OCI-LY1 (cell line): ENCODE measurements around the gene UBE2Z.

Experiments used
- EZH2 ChIP-seq: fragments of 200-600 bp; sonication (generic), shearing (Covaris generic); IDR thresholded peaks from 2 replicates; pipeline ENCODE4 v1.8.0; 2017; ENCODE audit warnings: borderline replicate concordance, mixed run types, mild to moderate bottlenecking, antibody characterized with exemption, low read length, moderate library complexity, mixed read lengths
- TF ChIP-seq, protein P1 (sequence below): fragments of 200-600 bp; sonication (generic), shearing (Covaris generic); IDR thresholded peaks from 2 replicates; pipeline ENCODE4 v1.5.1; 2017; ENCODE audit warnings: mild to moderate bottlenecking, antibody characterized with exemption, low read length, moderate library complexity, mixed read lengths

DNA sequence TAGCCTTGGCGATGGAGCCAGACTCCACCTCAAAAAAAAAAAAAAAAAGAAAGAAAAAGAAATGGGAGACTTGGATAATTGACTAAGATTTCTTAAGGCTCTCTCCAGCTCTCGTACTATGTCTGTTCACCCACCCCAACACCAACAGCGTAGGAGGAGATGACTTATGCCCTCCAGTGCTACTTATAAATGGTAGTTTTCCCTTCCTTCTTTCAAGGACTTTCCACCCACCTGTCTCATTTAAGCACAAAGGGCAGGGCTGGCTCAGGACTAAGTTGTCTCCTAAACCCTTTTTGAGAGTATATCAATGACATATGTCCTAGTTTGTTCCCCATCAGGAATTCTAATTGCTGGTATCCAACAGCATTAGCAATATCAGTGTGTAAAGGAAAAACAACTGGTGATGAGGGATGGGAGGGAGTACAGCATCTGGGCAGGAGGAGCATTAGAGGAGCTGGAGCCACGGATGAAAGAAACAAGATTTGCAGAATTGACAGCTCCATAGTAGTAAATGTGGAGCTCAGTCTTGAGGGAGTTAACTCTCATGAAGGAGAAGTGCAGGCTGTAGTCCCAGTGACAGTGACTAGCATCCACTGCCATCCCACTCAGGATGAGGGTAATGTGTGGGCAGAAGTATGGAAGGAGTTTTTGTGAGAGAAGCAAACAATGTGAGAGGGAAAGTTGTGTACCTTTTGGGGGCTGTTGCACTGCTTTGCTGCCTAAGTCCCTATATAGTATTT, 17.2 kb downstream of the UBE2Z start:
- TF ChIP-seq EZH2, result no peak
- TF ChIP-seq, protein P1, sequence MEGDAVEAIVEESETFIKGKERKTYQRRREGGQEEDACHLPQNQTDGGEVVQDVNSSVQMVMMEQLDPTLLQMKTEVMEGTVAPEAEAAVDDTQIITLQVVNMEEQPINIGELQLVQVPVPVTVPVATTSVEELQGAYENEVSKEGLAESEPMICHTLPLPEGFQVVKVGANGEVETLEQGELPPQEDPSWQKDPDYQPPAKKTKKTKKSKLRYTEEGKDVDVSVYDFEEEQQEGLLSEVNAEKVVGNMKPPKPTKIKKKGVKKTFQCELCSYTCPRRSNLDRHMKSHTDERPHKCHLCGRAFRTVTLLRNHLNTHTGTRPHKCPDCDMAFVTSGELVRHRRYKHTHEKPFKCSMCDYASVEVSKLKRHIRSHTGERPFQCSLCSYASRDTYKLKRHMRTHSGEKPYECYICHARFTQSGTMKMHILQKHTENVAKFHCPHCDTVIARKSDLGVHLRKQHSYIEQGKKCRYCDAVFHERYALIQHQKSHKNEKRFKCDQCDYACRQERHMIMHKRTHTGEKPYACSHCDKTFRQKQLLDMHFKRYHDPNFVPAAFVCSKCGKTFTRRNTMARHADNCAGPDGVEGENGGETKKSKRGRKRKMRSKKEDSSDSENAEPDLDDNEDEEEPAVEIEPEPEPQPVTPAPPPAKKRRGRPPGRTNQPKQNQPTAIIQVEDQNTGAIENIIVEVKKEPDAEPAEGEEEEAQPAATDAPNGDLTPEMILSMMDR, result no peak
